ENCODE measurements around the gene ADAM12.

ADAM12 gene

GRCh38 chr10:126229686-126230085, 158.6 kb downstream of the ADAM12 start:
- no peak for DNase-seq

GRCh38 chr10:126227762-126228134, 160.5 kb downstream of the ADAM12 start:
- DNase-seq: no peak

GRCh38 chr10:126226988-126227761, 161.1 kb downstream of the ADAM12 start:
- DNase-seq: no peak

GRCh38 chr10:126226205-126226604, 162.1 kb downstream of the ADAM12 start:
- DNase-seq: no peak

- no peak for DNase-seq
Observed at GRCh38 chr10:126225672-126226008, 162.6 kb downstream of the ADAM12 start.

GRCh38 chr10:126224967-126225671, 163.2 kb downstream of the ADAM12 start:
- DNase-seq: no peak

- DNase-seq: no peak
Observed at GRCh38 chr10:126223512-126224067, 164.7 kb downstream of the ADAM12 start.

GRCh38 chr10:126222736-126223511, 165.4 kb downstream of the ADAM12 start:
- DNase-seq: no peak

- DNase-seq: no peak
Observed at GRCh38 chr10:126221874-126222273, 166.4 kb downstream of the ADAM12 start.

- no peak for DNase-seq
Observed at GRCh38 chr10:126218778-126219649, 169.3 kb downstream of the ADAM12 start.

GRCh38 chr10:126218174-126218573, 170.1 kb downstream of the ADAM12 start:
- no peak for DNase-seq

- DNase-seq: no peak
Observed at GRCh38 chr10:126216632-126216961, 171.7 kb downstream of the ADAM12 start.

GRCh38 chr10:126215746-126216631, 172.3 kb downstream of the ADAM12 start:
- DNase-seq: no peak

- no peak for DNase-seq
Observed at GRCh38 chr10:126214679-126215078, 173.6 kb downstream of the ADAM12 start.

- no peak for DNase-seq
Observed at GRCh38 chr10:126214021-126214420, 174.3 kb downstream of the ADAM12 start.

- no peak for DNase-seq
Observed at GRCh38 chr10:126212738-126213137, 175.5 kb downstream of the ADAM12 start.

GRCh38 chr10:126210051-126210651, 178.1 kb downstream of the ADAM12 start:
- no peak for DNase-seq

- no peak for DNase-seq
Observed at GRCh38 chr10:126209451-126209850, 178.8 kb downstream of the ADAM12 start.

- DNase-seq: no peak
Observed at GRCh38 chr10:126208726-126209302, 179.5 kb downstream of the ADAM12 start.

GRCh38 chr10:126207851-126208250, 180.4 kb downstream of the ADAM12 start:
- DNase-seq: no peak

GRCh38 chr10:126207313-126207771, 180.9 kb downstream of the ADAM12 start:
- no peak for DNase-seq

Measured in NCI-H187 treated with DMSO at 0.1 percent for 48 hours (cell line).